Thyroid gland (tissue), 4 donors: Measurements from ENCODE around the gene TBC1D22A.

ENCODE experiments used
- POLR2A ChIP-seq, 2 donors: fragments of 450-650 bp; IDR thresholded peaks; one replicate each; pipeline ENCODE4 v1.6.1; 2017; ENCODE audit warnings: antibody characterized with exemption in 2 of 2, mild to moderate bottlenecking in 2 of 2, moderate library complexity in 1 of 2
- TF ChIP-seq, protein P1 (sequence below), 6 experiments: fragments of 200-600 bp in 3 of 6; fragments of 450-650 bp in 3 of 6; sonication (generic) in 3 of 6; IDR thresholded peaks; one replicate each; pipeline ENCODE4 v1.5.1; 2016 to 2019; ENCODE audit warnings: antibody characterized with exemption in 6 of 6, mild to moderate bottlenecking in 2 of 6, inconsistent platforms in 1 of 6, moderate library complexity in 1 of 6

DNA sequence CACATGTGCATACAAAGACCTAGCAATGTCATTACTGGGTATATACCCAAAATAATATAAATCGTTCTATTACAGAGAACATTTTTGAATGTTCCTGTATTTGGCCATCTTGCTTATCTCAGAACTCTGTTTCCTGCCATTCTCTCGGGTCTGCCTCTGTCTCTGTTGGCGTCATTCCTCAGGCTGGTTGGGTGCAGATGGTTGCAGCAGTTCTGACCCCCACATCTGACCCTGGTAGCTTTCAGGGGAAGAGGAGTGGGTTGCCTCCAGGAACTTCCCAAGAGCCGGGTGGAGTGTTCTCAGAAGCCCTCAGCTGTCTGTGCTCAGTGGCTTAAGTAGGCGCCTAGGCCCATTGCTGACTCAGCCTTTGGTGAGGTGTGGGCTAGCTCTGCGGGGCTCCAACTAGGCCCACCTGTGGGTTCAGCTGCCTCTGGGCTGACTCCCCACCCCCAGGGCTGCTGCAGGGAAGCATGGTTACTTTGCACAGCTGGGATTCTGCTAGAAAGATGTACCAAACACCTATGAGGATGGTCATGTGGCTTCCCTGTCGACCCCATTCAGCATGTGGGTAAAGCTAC, 114.0 kb downstream of the TBC1D22A start:
- TF ChIP-seq, protein P1, sequence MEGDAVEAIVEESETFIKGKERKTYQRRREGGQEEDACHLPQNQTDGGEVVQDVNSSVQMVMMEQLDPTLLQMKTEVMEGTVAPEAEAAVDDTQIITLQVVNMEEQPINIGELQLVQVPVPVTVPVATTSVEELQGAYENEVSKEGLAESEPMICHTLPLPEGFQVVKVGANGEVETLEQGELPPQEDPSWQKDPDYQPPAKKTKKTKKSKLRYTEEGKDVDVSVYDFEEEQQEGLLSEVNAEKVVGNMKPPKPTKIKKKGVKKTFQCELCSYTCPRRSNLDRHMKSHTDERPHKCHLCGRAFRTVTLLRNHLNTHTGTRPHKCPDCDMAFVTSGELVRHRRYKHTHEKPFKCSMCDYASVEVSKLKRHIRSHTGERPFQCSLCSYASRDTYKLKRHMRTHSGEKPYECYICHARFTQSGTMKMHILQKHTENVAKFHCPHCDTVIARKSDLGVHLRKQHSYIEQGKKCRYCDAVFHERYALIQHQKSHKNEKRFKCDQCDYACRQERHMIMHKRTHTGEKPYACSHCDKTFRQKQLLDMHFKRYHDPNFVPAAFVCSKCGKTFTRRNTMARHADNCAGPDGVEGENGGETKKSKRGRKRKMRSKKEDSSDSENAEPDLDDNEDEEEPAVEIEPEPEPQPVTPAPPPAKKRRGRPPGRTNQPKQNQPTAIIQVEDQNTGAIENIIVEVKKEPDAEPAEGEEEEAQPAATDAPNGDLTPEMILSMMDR (IDR thresholded peaks at IDR 0.05) = no peak
- no peak for TF ChIP-seq POLR2A (IDR thresholded peaks at IDR 0.05)
